Muscle of leg (tissue), 11 donors: ENCODE measurements around the gene CACNG7. TPM values are rescaled to one million over a fixed set of nuclear protein-coding genes. Genes with fewer than 3 reads are reported as not detected.
"Not testable (repeated sequence)": the region's sequence is repeated elsewhere in the genome, so short reads cannot be mapped to it uniquely, and the experiment has no call there.

Experiments
- DNase-seq: peaks from one replicate; pipeline ENCODE4 v3.0.0; 2013
- H3K27ac ChIP-seq: one replicate; pipeline ENCODE4 v1.5.1; 2013; ENCODE audit warnings: mild to moderate bottlenecking, low read length, control low read depth
- H3K27me3 ChIP-seq: one replicate; pipeline ENCODE4 v1.6.1; 2013; ENCODE audit warnings: low read length; ENCODE audit not compliant: control insufficient read depth, insufficient read depth
- H3K36me3 ChIP-seq: one replicate; pipeline ENCODE4 v1.6.1; 2013; ENCODE audit warnings: low read length; ENCODE audit not compliant: control insufficient read depth, insufficient read depth
- H3K4me1 ChIP-seq: one replicate; pipeline ENCODE4 v1.6.1; 2013; ENCODE audit warnings: low read length; ENCODE audit not compliant: control insufficient read depth, insufficient read depth
- H3K4me3 ChIP-seq: one replicate; pipeline ENCODE4 v1.5.1; 2013; ENCODE audit warnings: low read length, control low read depth
- H3K9me3 ChIP-seq: replicated peaks from 2 replicates; pipeline ENCODE4 v1.6.1; 2013; ENCODE audit warnings: low read depth, low read length; ENCODE audit not compliant: control insufficient read depth
- WGBS: methylation state at CpG from one replicate; pipeline ENCODE4 v1.1.5; 2013; ENCODE audit warnings: missing lambda C conversion rate; ENCODE audit not compliant: insufficient coverage; 5-methylcytosine and 5-hydroxymethylcytosine counted together
- polyA plus RNA-seq, 8 donors: library from polyadenylated mRNA; unstranded; fragments of 120-200 nt; gene quantifications; one replicate each; pipeline versions ENCODE4 v1.2.1 to v1.2.3, GENCODE V29; 2013; ENCODE audit warnings: inconsistent platforms in 1 of 8, low replicate concordance in 1 of 8; ENCODE audit not compliant: insufficient read length in 8 of 8, insufficient read depth in 1 of 8
- total RNA-seq: library from RNA; stranded (reverse); fragments of 120-200 nt; gene quantifications from one replicate; pipeline ENCODE4 v1.2.4, GENCODE V29; 2013

The CACNG7 gene
- total and polyA plus RNA-seq, 9 donors: 0.04 to 2.1 (median 1.0) TPM; not detected in 1

DNA sequence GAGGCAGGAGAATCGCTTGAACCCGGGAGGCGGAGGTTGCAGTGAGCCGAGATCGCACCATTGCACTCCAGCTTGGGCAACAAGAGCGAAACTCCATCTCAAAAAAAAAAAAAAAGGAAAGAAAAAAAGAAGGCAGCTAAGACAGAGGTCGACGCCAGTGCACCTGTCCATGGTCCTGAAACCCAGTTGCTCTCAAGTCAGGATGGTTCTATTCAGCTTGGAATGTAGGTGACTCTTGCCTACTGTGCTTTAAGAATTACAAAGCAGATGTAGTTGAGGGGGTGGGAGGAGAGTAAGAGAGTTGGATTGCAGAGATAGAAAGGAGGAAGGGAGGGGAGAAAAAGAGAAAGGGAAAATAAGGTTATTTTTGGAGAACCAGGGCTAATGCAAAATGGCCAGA, 18.7 kb downstream of the CACNG7 start:
- H3K36me3 ChIP-seq: no peaks in the 10 kb centered on the region
- WGBS: 0% methylated on average over 2 of the region's 8 CpGs
- no peaks in the 10 kb centered on the region for H3K27me3 ChIP-seq
- no peaks in the 10 kb centered on the region for H3K4me1 ChIP-seq
- H3K9me3 ChIP-seq: no peaks in the 10 kb centered on the region
- peak; percentile 70 for DNase-seq
- no peak overlapping the region for H3K27ac ChIP-seq
- no peak overlapping the region for H3K4me3 ChIP-seq

DNA sequence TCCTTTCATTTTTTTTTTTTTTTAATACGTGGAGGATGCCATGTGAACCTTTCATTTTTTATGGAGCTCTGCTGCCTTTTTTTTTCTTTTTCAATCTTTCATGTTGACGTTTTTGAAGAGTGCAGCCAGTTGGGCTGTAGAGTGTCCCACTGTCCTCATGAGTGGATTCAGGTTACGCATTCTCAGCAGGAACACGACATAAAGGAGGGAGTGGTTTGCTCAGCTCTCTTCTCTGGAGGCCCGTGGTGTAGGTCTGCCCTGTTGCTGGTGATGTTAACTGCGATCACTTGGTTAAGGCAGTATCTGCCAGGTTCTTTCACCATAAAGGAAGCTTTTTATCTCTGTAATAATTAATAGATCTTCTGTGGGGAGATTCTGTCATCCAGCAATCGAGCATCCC, 27.0 kb downstream of the CACNG7 start:
- no peak overlapping the region for H3K4me3 ChIP-seq
- 29% methylated on average over 2 of the region's 7 CpGs for WGBS
- H3K36me3 ChIP-seq: no peaks in the 10 kb centered on the region
- H3K27me3 ChIP-seq: peaks cover 5% of the 10 kb centered on the region
- H3K9me3 ChIP-seq: peaks cover 2% of the 10 kb centered on the region
- H3K4me1 ChIP-seq: no peaks in the 10 kb centered on the region
- DNase-seq: no peak
- H3K27ac ChIP-seq: no peak overlapping the region

DNA sequence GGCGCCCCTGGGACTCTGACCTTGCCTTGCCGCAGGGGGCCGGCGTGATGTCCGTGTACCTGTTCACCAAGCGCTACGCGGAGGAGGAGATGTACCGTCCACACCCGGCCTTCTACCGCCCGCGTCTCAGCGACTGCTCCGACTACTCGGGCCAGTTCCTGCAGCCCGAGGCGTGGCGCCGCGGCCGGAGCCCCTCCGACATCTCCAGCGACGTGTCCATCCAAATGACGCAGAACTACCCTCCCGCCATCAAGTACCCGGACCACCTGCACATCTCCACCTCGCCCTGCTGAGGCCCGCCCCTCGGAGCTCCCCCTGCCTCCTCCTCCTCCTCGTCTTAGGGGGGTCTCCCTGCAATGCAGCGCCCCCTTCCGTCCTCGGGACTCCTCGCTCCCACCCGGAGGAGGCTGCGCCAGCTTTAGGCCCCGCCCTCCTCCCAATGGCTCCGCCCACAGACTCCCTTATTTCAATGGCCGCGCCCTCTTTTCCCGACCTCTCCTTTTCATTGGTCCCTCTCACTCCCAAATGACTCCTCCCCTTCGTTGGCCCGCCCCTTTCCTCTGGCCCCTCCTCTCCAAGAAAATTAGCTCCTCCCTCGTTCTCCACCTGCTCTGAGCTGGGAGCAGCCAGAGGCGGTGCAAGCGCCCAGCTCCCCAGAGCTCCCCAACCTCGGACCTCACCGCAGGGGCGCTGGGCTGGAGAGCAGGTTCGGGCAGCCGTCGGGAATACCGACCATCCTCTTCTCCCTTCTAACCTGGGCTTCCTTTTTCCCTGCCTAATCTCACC, 33.1 kb downstream of the CACNG7 start:
- Histone ChIP-seq H3K9me3 (peaks cover 2% of the 10 kb centered on the region), H3K36me3 (no peaks in the 10 kb centered on the region), H3K4me3 (no peak overlapping the region), H3K4me1 (no peaks in the 10 kb centered on the region), H3K27me3 (peaks cover 48% of the 10 kb centered on the region), H3K27ac (no peak overlapping the region)
- no peak for DNase-seq
- 3% methylated on average over 53 of the region's 55 CpGs for WGBS

DNA sequence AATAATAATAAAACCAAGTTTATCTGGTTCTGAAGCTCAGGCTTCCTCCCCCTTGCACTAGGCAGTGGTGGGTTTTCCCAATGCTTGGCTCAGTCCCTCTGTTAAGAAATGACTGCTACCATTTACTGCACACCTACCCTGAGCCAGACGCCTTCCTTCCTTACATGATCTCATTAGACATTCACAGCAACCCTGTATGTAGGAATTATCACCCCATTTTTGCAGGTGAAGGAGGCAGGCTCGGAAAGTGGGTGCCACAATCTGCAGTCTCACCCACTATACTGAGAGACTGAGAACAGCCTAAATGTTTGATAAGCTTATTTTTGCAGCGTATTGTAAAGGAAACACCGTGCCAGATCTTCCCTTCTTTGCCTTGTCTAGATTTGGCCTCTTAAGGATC, 35.3 kb downstream of the CACNG7 start:
- no peak for DNase-seq
- 52% methylated on average over 2 of the region's 4 CpGs for WGBS
- Histone ChIP-seq H3K4me3 (no peak overlapping the region), H3K27me3 (peaks cover 49% of the 10 kb centered on the region), H3K36me3 (no peaks in the 10 kb centered on the region), H3K4me1 (no peaks in the 10 kb centered on the region), H3K27ac (no peak overlapping the region), H3K9me3 (no peaks in the 10 kb centered on the region)

DNA sequence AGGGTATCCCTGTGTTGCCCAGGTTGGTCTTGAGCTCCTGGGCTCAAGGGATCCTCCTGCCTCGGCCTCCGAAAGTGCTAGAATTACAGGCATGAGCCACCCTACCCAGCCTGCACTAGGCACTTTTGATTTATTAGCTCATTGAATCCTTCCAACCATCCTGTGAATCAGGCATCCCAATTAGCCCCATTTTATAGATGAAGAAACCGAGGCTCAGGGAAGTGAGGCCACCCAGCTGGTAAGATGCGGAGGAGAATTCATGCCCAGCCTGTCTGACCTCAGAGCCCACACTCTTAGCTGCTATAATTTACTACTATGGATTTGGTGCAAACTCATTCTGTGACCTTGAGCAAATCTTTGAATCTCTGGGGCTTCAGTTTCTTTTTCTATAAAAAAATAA, 35.9 kb downstream of the CACNG7 start:
- H3K27me3 ChIP-seq: peaks cover 49% of the 10 kb centered on the region
- no peaks in the 10 kb centered on the region for H3K9me3 ChIP-seq
- no peaks in the 10 kb centered on the region for H3K36me3 ChIP-seq
- no peak overlapping the region for H3K27ac ChIP-seq
- no peak for DNase-seq
- no peak overlapping the region for H3K4me3 ChIP-seq
- no peaks in the 10 kb centered on the region for H3K4me1 ChIP-seq
- no CpG with 5 or more reads among the region's 4 CpGs for WGBS

DNA sequence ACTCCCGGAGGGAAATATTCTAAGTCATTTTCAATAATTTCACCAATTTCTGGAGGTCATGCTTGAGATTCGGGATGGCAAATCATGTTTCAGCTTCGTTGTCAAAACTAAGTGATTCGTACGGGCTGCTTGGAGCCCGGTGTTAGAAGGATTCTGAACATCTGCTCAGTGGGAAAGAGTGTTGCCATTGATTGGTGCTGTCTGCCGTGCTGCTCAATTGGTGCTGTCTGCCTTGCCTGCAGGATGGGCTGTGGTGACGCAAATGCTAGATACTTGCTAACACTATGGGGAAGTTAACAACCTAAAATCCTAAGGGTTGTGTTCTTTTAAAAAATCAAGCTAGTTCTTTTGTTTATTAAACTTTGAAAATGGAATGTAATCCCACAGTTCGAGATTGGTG, 36.4 kb downstream of the CACNG7 start:
- WGBS: 32% methylated on average over 6 of the region's 9 CpGs
- DNase-seq: no peak
- Histone ChIP-seq H3K27me3 (peaks cover 47% of the 10 kb centered on the region), H3K4me3 (no peak overlapping the region), H3K4me1 (no peaks in the 10 kb centered on the region), H3K9me3 (no peaks in the 10 kb centered on the region), H3K36me3 (no peaks in the 10 kb centered on the region), H3K27ac (no peak overlapping the region)

DNA sequence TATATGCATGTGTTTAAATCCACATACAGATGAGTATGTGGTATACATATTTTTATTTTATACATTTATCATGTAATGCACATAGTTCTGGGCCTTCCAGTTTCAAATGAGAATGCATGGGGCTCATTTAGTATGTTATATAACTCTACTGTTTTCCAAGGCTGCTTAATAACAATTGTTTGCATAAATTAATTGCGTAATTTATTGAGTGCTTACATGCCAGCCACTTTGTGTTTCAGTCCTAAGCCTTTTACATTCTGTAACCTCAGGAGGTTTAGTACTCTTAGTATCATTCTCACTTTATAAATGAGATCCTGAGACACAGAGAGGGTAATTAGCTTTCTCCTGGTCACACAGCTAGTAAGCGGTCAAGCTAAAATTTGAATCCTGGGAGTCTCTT, 36.9 kb downstream of the CACNG7 start:
- H3K4me1 ChIP-seq: no peaks in the 10 kb centered on the region
- H3K9me3 ChIP-seq: no peaks in the 10 kb centered on the region
- H3K27ac ChIP-seq: no peak overlapping the region
- no CpG with 5 or more reads among the region's 2 CpGs for WGBS
- no peak for DNase-seq
- H3K36me3 ChIP-seq: no peaks in the 10 kb centered on the region
- H3K4me3 ChIP-seq: no peak overlapping the region
- peaks cover 45% of the 10 kb centered on the region for H3K27me3 ChIP-seq

DNA sequence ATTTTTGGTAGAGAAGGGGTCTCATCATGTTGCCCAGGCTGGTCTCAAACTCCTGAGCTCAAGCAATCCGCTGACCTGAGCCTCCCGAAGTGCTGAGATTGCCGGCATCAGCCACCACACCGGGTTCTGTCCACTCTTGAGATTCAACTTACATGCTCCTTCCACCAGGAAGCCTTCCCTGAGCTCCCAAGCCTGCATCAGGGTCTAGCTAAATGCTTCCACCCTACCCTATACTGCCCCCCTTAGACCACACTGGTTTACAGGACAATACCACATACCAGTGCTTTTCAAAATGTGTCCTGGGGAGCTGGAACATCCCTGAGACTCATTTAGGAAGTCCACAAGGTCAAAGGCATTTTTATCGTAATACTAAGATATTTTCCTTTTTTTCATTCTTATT, 38.5 kb downstream of the CACNG7 start:
- no peak for DNase-seq
- H3K4me1 ChIP-seq: no peaks in the 10 kb centered on the region
- H3K36me3 ChIP-seq: no peaks in the 10 kb centered on the region
- no peak overlapping the region for H3K27ac ChIP-seq
- 68% methylated on average over 4 of the region's 5 CpGs for WGBS
- H3K4me3 ChIP-seq: no peak overlapping the region
- peaks cover 33% of the 10 kb centered on the region for H3K27me3 ChIP-seq
- no peaks in the 10 kb centered on the region for H3K9me3 ChIP-seq

DNA sequence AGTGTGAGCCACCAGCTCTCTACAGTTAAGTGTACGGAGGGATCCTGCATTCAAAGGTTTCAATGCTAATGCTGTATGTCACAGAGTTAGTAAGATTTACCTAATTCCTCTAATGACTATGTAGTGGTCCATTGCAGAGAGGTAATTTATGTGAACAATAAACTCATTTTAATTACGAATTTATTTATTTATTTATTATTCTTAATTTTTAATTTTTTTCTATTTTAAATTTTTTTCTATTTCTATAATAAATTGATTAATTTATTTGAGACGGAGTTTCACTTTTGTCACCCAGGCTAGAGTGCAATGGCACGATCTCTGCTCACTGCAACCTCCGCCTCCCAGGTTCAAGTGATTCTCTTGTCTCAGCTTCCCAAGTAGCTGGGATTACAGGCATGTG, 39.5 kb downstream of the CACNG7 start:
- not testable (repeated sequence) for DNase-seq, H3K36me3 ChIP-seq, H3K4me1 ChIP-seq, H3K4me3 ChIP-seq, H3K27ac ChIP-seq, H3K9me3 ChIP-seq
- WGBS: no CpG with 5 or more reads among the region's 5 CpGs
- peaks cover 24% of the 10 kb centered on the region for H3K27me3 ChIP-seq

DNA sequence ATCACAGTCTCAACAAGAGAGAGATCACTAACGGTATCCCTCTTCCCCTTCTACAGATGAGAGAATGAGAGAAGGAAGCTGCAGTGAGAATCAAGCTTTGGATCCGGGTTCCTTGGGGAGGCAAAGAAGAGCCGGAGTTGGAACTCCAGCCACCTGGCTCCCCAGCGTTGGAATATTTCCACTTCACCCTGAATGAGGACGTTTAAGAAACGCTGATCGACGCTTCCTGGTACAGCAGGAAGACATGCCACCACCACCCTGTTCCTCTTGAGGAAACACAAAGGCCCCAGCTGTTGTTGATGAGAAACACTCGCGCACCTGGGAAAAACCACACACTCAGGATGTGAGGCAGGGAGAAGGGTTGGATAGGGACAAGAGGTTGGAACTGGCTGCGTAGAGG, 42.4 kb downstream of the CACNG7 start:
- no CpG with 5 or more reads among the region's 11 CpGs for WGBS

DNA sequence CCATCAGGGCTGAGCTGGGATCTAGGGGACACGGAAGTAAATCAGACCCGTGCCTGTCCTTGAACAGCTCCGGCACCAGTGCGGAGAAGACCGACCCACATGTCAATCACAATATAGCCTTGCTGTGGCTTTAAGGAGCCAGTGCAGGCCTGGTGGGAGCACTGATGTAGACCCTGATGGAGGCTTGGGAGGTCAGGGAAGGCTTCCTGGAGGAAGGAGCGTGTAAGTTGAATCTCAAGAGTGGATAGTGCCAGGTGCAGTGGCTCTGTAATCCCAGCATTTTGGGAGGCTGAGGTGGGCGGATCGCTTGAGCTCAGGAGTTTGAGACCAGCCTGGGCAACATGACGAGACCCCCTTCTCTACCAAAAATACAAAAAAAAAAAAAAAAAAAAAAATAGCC, 42.9 kb downstream of the CACNG7 start:
- Histone ChIP-seq H3K36me3 (no peaks in the 10 kb centered on the region), H3K27me3 (peaks cover 11% of the 10 kb centered on the region), H3K9me3 (no peaks in the 10 kb centered on the region), H3K4me3 (no peak overlapping the region), H3K4me1 (no peaks in the 10 kb centered on the region), H3K27ac (no peak overlapping the region)
- DNase-seq: no peak
- no CpG with 5 or more reads among the region's 9 CpGs for WGBS

More for the DNA sequence above, 42.4 kb downstream of the CACNG7 start:
- no peaks in the 10 kb centered on the region for H3K4me1 ChIP-seq
- H3K27me3 ChIP-seq: peaks cover 12% of the 10 kb centered on the region
- H3K27ac ChIP-seq: no peak overlapping the region
- no peaks in the 10 kb centered on the region for H3K9me3 ChIP-seq
- no peak overlapping the region for H3K4me3 ChIP-seq
- no peak for DNase-seq
- H3K36me3 ChIP-seq: no peaks in the 10 kb centered on the region
